CD8-positive, alpha-beta memory T cell (primary cell): ENCODE results near the gene RASL12. TPM values are rescaled to one million over a fixed set of nuclear protein-coding genes. Genes with fewer than 3 reads are reported as not detected.
A peak's percentile ranks its signal among the peaks of the same experiment; 100 is the strongest.
"Not testable (repeated sequence)": the region's sequence is repeated elsewhere in the genome, so short reads cannot be mapped to it uniquely, and the experiment has no call there.

Experiments used
- CTCF ChIA-PET: fragments of 350-600 bp; sonication (Branson Sonifier 250); formaldehyde crosslinking; loops from one replicate; lab custom pipeline; 2021; ENCODE audit warnings: antibody characterized with exemption; lab: Charles Lee
- POLR2A ChIA-PET: fragments of 350-600 bp; sonication (Branson Sonifier 250); formaldehyde crosslinking; loops from one replicate; lab custom pipeline; 2021; ENCODE audit warnings: antibody characterized with exemption; lab: Charles Lee
- DNase-seq, 5 donors: peaks; one replicate each; pipeline versions ENCODE4 v3.0.0 to v3.0.0-alpha.2; 2020 to 2022; ENCODE audit warnings: mixed read lengths in 1 of 5
- H3K27ac ChIP-seq: one replicate; pipeline ENCODE4 v1.7.0; 2013; ENCODE audit warnings: low read depth, mild to moderate bottlenecking, low read length, moderate library complexity
- H3K27me3 ChIP-seq: 2 replicates; pipeline ENCODE4 v1.7.0; 2013; ENCODE audit warnings: low read length, mild to moderate bottlenecking; ENCODE audit not compliant: insufficient read depth, poor library complexity, severe bottlenecking
- H3K36me3 ChIP-seq: 2 replicates; pipeline ENCODE4 v1.7.0; 2013; ENCODE audit warnings: mild to moderate bottlenecking, low read length, moderate library complexity; ENCODE audit not compliant: insufficient read depth
- H3K4me1 ChIP-seq: 2 replicates; pipeline ENCODE4 v1.7.0; 2013; ENCODE audit warnings: mild to moderate bottlenecking, low read length, moderate library complexity; ENCODE audit not compliant: insufficient read depth
- H3K4me3 ChIP-seq: 2 replicates; pipeline ENCODE4 v1.7.0; 2013; ENCODE audit warnings: mild to moderate bottlenecking, low read length
- H3K9me3 ChIP-seq: 2 replicates; pipeline ENCODE4 v1.7.0; 2013; ENCODE audit warnings: mild to moderate bottlenecking, low read length
- H3K27ac Mint-ChIP-seq, 8 donors: one replicate each; pipeline ENCODE4 v1.8.0; 2020 to 2021; ENCODE audit warnings: mixed read lengths in 8 of 8, mild to moderate bottlenecking in 6 of 8, inconsistent platforms in 3 of 8, moderate library complexity in 3 of 8
- H3K27me3 Mint-ChIP-seq, 2 donors: one replicate each; pipeline ENCODE4 v1.8.0; 2020 to 2021; ENCODE audit warnings: mixed read lengths in 2 of 2, mild to moderate bottlenecking in 1 of 2, moderate library complexity in 1 of 2
- H3K36me3 Mint-ChIP-seq, 3 donors: one replicate each; pipeline ENCODE4 v1.8.0; 2020 to 2021; ENCODE audit warnings: mixed read lengths in 3 of 3, inconsistent platforms in 1 of 3, mild to moderate bottlenecking in 1 of 3
- H3K4me1 Mint-ChIP-seq, 3 donors: one replicate each; pipeline ENCODE4 v1.8.0; 2020 to 2021; ENCODE audit warnings: mixed read lengths in 3 of 3, inconsistent platforms in 1 of 3, mild to moderate bottlenecking in 1 of 3
- H3K4me3 Mint-ChIP-seq, 7 donors: one replicate each; pipeline ENCODE4 v1.8.0; 2020 to 2021; ENCODE audit warnings: mixed read lengths in 7 of 7, mild to moderate bottlenecking in 6 of 7, moderate library complexity in 4 of 7, inconsistent platforms in 2 of 7
- H3K9me3 Mint-ChIP-seq, 5 donors: one replicate each; pipeline ENCODE4 v1.8.0; 2020 to 2022; ENCODE audit warnings: mixed read lengths in 5 of 5, mild to moderate bottlenecking in 3 of 5, moderate library complexity in 2 of 5, inconsistent platforms in 1 of 5
- polyA plus RNA-seq: library from polyadenylated mRNA; unstranded; fragments of 300-500 nt; fragmentation: Illumina TruSeq; gene quantifications from one replicate; pipeline ENCODE4 v1.2.3, GENCODE V29; 2021
- total RNA-seq, 2 experiments: library from RNA; stranded (reverse); gene quantifications; one replicate each; pipeline ENCODE4 v1.2.3, GENCODE V29; 2021

RASL12 gene
- total and polyA plus RNA-seq, 3 experiments from 2014 or later: not detected

DNA sequence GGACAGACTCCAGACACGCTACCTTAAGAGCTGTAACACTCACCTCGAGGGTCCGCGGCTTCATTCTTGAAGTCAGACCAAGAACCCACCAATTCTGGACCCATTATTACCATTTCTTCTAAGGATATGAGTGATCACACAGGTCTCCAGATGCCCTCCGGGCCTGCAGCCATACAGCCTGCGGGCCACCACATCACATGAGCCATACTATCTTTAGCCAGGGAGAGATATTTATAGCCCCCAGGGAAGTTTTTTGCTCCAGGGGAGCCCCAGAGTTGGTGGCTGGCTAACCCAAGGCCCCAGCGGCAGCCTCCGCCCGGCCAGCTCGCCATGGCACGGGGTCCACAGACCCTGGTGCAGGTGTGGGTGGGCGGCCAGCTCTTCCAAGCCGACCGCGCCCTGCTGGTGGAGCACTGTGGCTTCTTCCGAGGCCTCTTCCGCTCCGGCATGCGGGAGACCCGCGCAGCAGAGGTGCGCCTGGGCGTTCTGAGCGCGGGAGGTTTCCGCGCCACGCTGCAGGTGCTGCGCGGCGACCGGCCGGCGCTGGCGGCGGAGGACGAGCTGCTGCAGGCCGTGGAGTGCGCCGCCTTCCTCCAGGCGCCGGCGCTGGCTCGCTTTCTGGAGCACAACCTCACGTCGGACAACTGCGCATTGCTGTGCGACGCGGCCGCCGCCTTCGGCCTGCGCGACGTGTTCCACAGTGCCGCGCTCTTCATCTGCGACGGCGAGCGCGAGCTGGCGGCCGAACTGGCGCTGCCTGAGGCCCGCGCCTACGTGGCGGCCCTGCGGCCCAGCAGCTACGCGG is 8.9 kb upstream of the RASL12 start, which contains the start of gene KBTBD13:
KBTBD13 (plus strand) TSS at position 261 of the 805 bp plus-strand sequence; CDS start at position 331, 70 bp downstream.
- H3K27me3 Mint-ChIP-seq: peaks cover 27 to 41% of the 10 kb centered on the region in 2 donors
- no peaks in the 10 kb centered on the region for H3K9me3 Mint-ChIP-seq
- ChIA-PET CTCF (interaction anchor here (2.7 to 3.0 kb wide), 2 partner anchors 42 to 349 kb away, joined by 9 read pairs; no protein-coding TSS in a partner anchor), POLR2A (no interaction called here)
- no peaks in the 10 kb centered on the region for H3K36me3 ChIP-seq
- H3K27ac ChIP-seq: no peak within 1 kb of the TSS
- no peaks in the 10 kb centered on the region for H3K9me3 ChIP-seq
- peaks cover 3 to 6% (median 5%) of the 10 kb centered on the region in 3 donors for H3K4me1 Mint-ChIP-seq
- no peak for DNase-seq
- peaks cover 10% of the 10 kb centered on the region for H3K27me3 ChIP-seq
- peaks cover under 1% of the 10 kb centered on the region for H3K4me1 ChIP-seq
- no peak within 1 kb of the TSS for H3K4me3 ChIP-seq
- peak within 1 kb of the TSS in 1 of 7 donors; percentile 37 for H3K4me3 Mint-ChIP-seq
- H3K36me3 Mint-ChIP-seq: peaks cover 0 to 5% (median 0%) of the 10 kb centered on the region in 3 donors
- H3K27ac Mint-ChIP-seq: no peak within 1 kb of the TSS

DNA sequence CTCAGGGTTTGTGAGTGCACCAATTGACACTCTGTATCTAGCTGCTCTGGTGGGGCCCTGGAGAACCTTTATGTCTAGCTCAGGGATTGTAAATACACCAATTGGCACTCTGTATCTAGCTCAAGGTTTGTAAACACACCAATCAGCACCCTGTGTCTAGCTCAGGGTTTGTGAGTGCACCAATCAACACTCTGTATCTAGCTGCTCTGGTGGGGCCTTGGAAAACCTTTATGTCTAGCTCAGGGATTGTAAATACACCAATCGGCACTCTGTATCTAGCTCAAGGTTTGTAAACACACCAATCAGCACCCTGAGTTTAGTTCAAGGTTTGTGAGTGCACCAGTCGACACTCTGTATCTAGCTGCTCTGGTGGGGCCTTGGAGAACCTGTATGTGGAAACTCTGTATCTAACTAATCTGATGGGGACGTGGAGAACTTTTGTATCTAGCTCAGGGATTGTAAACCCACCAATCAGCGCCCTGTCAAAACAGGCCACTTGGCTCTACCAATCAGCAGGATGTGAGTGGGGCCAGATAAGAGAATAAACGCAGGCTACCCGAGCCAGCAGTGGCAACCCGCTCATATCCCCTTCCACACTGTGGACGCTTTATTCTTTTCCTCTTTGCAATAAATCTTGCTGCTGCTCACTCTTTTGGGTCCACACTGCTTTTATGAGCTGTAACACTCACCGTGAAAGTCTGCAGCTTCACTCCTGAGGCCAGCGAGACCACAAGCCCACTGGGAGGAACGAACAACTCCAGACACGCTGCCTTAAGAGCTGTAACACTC is 8.0 kb upstream of the RASL12 start:
- H3K9me3 Mint-ChIP-seq, H3K4me3 Mint-ChIP-seq, H3K36me3 ChIP-seq, H3K4me1 ChIP-seq, H3K27ac Mint-ChIP-seq, H3K4me1 Mint-ChIP-seq, H3K9me3 ChIP-seq, H3K4me3 ChIP-seq, H3K27me3 ChIP-seq, POLR2A ChIA-PET, DNase-seq, H3K36me3 Mint-ChIP-seq, H3K27ac ChIP-seq: not testable (repeated sequence)
- peaks cover 20 to 34% of the 10 kb centered on the region in 2 donors for H3K27me3 Mint-ChIP-seq
- CTCF ChIA-PET: interaction anchor here (2.7 to 3.0 kb wide), 2 partner anchors 42 to 348 kb away, joined by 9 read pairs; no protein-coding TSS in a partner anchor

DNA sequence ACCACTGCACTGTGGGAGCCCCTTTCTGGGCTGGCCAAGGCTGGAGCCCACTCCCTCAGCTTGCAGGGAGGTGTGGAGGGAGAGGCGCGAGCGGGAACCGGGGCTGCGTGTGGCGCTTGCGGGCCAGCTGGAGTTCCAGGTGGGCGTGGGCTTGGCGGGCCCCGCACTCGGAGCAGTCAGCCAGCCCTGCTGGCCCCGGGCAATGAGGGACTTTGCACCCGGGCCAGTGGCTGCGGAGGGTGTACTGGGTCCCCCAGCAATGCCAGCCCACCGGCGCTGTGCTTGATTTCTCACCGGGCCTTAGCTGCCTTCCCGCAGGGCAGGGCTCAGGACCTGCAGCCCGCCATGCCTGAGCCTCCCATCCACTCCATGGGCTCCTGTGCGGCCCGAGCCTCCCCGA is 7.2 kb upstream of the RASL12 start:
- POLR2A ChIA-PET, H3K9me3 Mint-ChIP-seq, H3K4me1 ChIP-seq, H3K36me3 Mint-ChIP-seq, H3K27ac Mint-ChIP-seq, H3K27me3 ChIP-seq, H3K36me3 ChIP-seq, H3K4me1 Mint-ChIP-seq, H3K27ac ChIP-seq, H3K9me3 ChIP-seq, H3K4me3 Mint-ChIP-seq, CTCF ChIA-PET, H3K4me3 ChIP-seq, DNase-seq: not testable (repeated sequence)
- H3K27me3 Mint-ChIP-seq: peaks cover 19 to 29% of the 10 kb centered on the region in 2 donors

DNA sequence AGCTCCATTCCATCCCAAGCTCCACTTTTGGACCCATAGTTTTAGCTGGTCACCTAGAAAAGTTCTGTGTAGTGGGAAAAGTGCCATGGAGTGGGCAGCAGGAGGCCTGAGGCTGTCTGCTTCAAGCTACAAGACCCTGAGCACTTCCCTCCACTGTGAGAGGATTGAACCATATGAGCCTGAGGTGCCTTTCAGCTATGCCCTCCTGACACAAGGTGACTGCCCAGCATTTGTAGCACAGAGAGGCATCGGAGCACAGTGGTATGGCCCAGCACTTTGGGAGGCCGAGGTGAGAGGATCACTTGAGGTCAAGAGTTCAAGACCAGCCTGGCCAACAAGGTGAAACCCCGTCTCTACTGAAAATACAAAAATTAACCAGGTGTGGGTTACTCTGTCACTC is 4.8 kb upstream of the RASL12 start:
- Histone ChIP-seq H3K36me3 (no peaks in the 10 kb centered on the region), H3K27me3 (peaks cover under 1% of the 10 kb centered on the region), H3K4me1 (no peaks in the 10 kb centered on the region), H3K9me3 (no peaks in the 10 kb centered on the region), H3K27ac (no peak overlapping the region), H3K4me3 (no peak overlapping the region)
- Mint-ChIP-seq H3K9me3 (no peaks in the 10 kb centered on the region), H3K4me1 (peaks cover 5 to 7% (median 6%) of the 10 kb centered on the region in 3 donors), H3K27me3 (peaks cover 13 to 20% of the 10 kb centered on the region in 2 donors), H3K4me3 (no peak overlapping the region), H3K27ac (no peak overlapping the region), H3K36me3 (peaks cover 0 to 5% (median 0%) of the 10 kb centered on the region in 3 donors)
- CTCF ChIA-PET: no interaction called here
- POLR2A ChIA-PET: no interaction called here
- DNase-seq: no peak

DNA sequence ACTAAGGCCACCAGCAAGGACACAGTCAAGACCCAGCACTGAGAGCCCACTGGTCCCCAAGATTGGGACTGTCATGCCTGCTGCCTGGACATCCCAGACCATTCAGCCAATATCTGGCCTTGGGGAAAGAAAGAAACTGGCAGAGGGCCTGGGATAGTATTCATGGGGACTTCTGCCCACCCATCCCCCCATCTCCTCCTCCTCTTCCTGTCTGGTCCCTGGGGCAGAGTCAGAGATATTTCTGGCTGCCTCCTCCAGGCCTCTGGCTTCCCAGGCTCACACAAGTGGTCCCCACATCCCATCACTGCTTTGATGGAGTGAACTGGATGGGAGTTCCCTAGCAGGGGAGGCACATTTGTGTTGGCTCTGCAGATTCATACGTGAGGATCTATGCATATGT is 4.2 kb upstream of the RASL12 start:
- H3K4me3 Mint-ChIP-seq: no peak overlapping the region
- Histone ChIP-seq H3K27me3 (peaks cover 6% of the 10 kb centered on the region), H3K9me3 (no peaks in the 10 kb centered on the region), H3K36me3 (no peaks in the 10 kb centered on the region), H3K27ac (no peak overlapping the region), H3K4me3 (no peak overlapping the region), H3K4me1 (no peaks in the 10 kb centered on the region)
- DNase-seq: no peak
- no peaks in the 10 kb centered on the region for H3K9me3 Mint-ChIP-seq
- peak overlapping the region in 1 of 8 donors; percentile 14 for H3K27ac Mint-ChIP-seq
- POLR2A ChIA-PET: no interaction called here
- peaks cover 5 to 12% (median 9%) of the 10 kb centered on the region in 3 donors for H3K4me1 Mint-ChIP-seq
- H3K27me3 Mint-ChIP-seq: peaks cover 17 to 24% of the 10 kb centered on the region in 2 donors
- peaks cover 0 to 5% (median 0%) of the 10 kb centered on the region in 3 donors for H3K36me3 Mint-ChIP-seq
- CTCF ChIA-PET: no interaction called here

- Histone ChIP-seq H3K4me1 (no peaks in the 10 kb centered on the region), H3K36me3 (no peaks in the 10 kb centered on the region), H3K27ac (no peak overlapping the region), H3K27me3 (peaks cover 11% of the 10 kb centered on the region), H3K9me3 (no peaks in the 10 kb centered on the region), H3K4me3 (no peak overlapping the region)
- ChIA-PET POLR2A (no interaction called here), CTCF (no interaction called here)
- no peak overlapping the region for H3K27ac Mint-ChIP-seq
- peaks cover 16 to 27% of the 10 kb centered on the region in 2 donors for H3K27me3 Mint-ChIP-seq
- no peaks in the 10 kb centered on the region for H3K9me3 Mint-ChIP-seq
- no peak overlapping the region for H3K4me3 Mint-ChIP-seq
- peaks cover 4 to 12% (median 9%) of the 10 kb centered on the region in 3 donors for H3K4me1 Mint-ChIP-seq
- peaks cover 0 to 3% (median 0%) of the 10 kb centered on the region in 3 donors for H3K36me3 Mint-ChIP-seq
- DNase-seq: no peak
Measured at GRCh38 chr15:65071381-65071811, 3.6 kb upstream of the RASL12 start.

DNA sequence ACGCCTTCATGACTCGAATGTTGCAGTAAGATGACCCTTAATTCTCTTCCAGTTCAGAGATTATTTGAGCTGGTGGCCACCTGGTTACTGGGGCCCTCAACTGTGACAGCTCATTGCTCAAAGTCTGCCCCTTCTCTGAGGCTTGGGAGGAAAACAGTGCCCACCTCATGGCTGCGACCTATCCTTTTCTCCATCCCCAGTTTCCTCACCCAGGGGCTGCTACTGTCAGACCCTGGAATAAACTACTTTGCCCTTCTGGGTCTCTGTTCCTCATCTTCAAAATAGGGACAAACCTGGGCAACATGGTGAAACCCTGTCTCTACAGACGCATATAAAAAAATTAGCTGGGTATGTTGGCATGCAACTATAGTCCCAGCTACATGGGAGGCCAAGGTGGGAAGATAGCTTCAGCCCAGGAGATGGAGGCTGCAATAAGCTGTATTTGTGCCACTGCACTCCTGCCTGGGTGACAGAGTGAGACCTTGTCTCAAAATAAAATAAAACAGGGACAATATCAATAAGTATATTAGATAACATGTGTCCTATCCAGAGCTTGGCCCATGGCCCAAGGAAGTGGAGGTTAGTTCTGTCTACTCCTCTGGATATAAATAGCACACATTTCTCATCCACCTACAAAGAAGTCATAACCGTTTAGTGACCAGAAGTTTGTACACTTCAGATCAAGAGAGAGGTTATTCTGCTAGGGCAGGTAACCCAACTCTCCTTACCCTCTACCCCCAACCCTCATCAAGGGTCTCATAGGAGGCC is 2.2 kb upstream of the RASL12 start:
- Histone ChIP-seq H3K27me3 (peaks cover 13% of the 10 kb centered on the region), H3K4me3 (no peak overlapping the region), H3K9me3 (no peaks in the 10 kb centered on the region), H3K27ac (no peak overlapping the region), H3K4me1 (no peaks in the 10 kb centered on the region), H3K36me3 (no peaks in the 10 kb centered on the region)
- Mint-ChIP-seq H3K4me1 (peaks cover 0 to 12% (median 9%) of the 10 kb centered on the region in 3 donors), H3K4me3 (no peak overlapping the region), H3K9me3 (no peaks in the 10 kb centered on the region), H3K27ac (peak overlapping the region in 1 of 8 donors; percentile 22), H3K36me3 (no peaks in the 10 kb centered on the region), H3K27me3 (peaks cover 23 to 33% of the 10 kb centered on the region in 2 donors)
- ChIA-PET POLR2A (no interaction called here), CTCF (interaction anchor here (1.2 kb wide), 1 partner anchor 12 kb away, joined by 4 read pairs; no protein-coding TSS in a partner anchor)
- no peak for DNase-seq
